GM21786 (cell line): ENCODE results near the gene OR2AE1.

Experiments used
- ATAC-seq: cut with Tn5 transposase; IDR thresholded peaks from one replicate; pipeline ENCODE4 v1.9.1; 2021; ENCODE audit not compliant: unreplicated experiment

The OR2AE1 gene

GRCh38 chr7:99860281-99861127, 16.3 kb downstream of the OR2AE1 start:
- no peak for ATAC-seq

GRCh38 chr7:99855236-99855635, 21.6 kb downstream of the OR2AE1 start:
- ATAC-seq = no peak

GRCh38 chr7:99848420-99849216, 28.2 kb downstream of the OR2AE1 start:
- no peak for ATAC-seq

- ATAC-seq = no peak
These were observed 32.5 kb downstream of the OR2AE1 start for GRCh38 chr7:99844328-99844727.

GRCh38 chr7:99843808-99844207, 33.0 kb downstream of the OR2AE1 start:
- no peak for ATAC-seq

GRCh38 chr7:99842926-99843325, 33.9 kb downstream of the OR2AE1 start:
- ATAC-seq = no peak

- no peak for ATAC-seq
These were observed 36.5 kb downstream of the OR2AE1 start for GRCh38 chr7:99840136-99840869.

GRCh38 chr7:99839287-99840021, 37.4 kb downstream of the OR2AE1 start:
- ATAC-seq = no peak

GRCh38 chr7:99837649-99838361, 39.0 kb downstream of the OR2AE1 start:
- peak; percentile 48 for ATAC-seq

GRCh38 chr7:99835189-99835588, 41.6 kb downstream of the OR2AE1 start:
- ATAC-seq = no peak

- ATAC-seq = no peak
These were observed 42.5 kb downstream of the OR2AE1 start for GRCh38 chr7:99834382-99834781.

- ATAC-seq = no peak
These were observed 43.5 kb downstream of the OR2AE1 start for GRCh38 chr7:99833289-99833877.

GRCh38 chr7:99831595-99831994, 45.2 kb downstream of the OR2AE1 start:
- no peak for ATAC-seq

- ATAC-seq = no peak
These were observed 47.2 kb downstream of the OR2AE1 start for GRCh38 chr7:99829524-99830160.

GRCh38 chr7:99828811-99829210, 48.0 kb downstream of the OR2AE1 start:
- no peak for ATAC-seq

- no peak for ATAC-seq
These were observed 49.6 kb downstream of the OR2AE1 start for GRCh38 chr7:99827040-99827778.
